Cardiac muscle cell (in vitro differentiated cells and primary cell): Measurements from ENCODE around the gene GLYATL3. TPM values are rescaled to one million over a fixed set of nuclear protein-coding genes. Genes with fewer than 3 reads are reported as not detected.

Experiments
- DNase-seq, 2 donors: peaks; one replicate each; pipeline versions ENCODE4 v3.0.0 to v3.0.0-alpha.2; 2010 to 2017; ENCODE audit warnings: low read depth in 1 of 2, low spot score in 1 of 2
- H3K27ac ChIP-seq: fragments of 200-600 bp; sonication (generic); 2 replicates; pipeline ENCODE4 v1.5.1; 2016
- H3K27me3 ChIP-seq: fragments of 200-600 bp; sonication (generic); 2 replicates; pipeline ENCODE4 v1.6.0; 2016; ENCODE audit warnings: control low read depth
- H3K36me3 ChIP-seq: fragments of 200-600 bp; sonication (generic); 2 replicates; pipeline ENCODE4 v1.5.1; 2016; ENCODE audit warnings: control low read depth
- H3K4me1 ChIP-seq: fragments of 200-600 bp; sonication (generic); 2 replicates; pipeline ENCODE4 v1.8.1; 2017; ENCODE audit warnings: low read depth, mild to moderate bottlenecking, mixed run types
- H3K4me3 ChIP-seq: fragments of 200-600 bp; sonication (generic); 2 replicates; pipeline ENCODE4 v1.5.1; 2016; ENCODE audit warnings: mild to moderate bottlenecking
- H3K9me3 ChIP-seq: fragments of 200-600 bp; sonication (generic); 2 replicates; pipeline ENCODE4 v1.5.1; 2017; ENCODE audit warnings: low read depth, mild to moderate bottlenecking, control low read depth
- CTCF ChIP-seq: IDR thresholded peaks from 2 replicates; pipeline ENCODE4 v1.5.1; 2012; ENCODE audit warnings: low read depth, mild to moderate bottlenecking, low read length
- polyA plus RNA-seq: library from polyadenylated mRNA; unstranded; fragments of >200 nt; fragmentation: Nextera tagmentation; extraction: Ambion mirVana; gene quantifications from 2 replicates; pipeline ENCODE4 v1.2.1, GENCODE V29; 2016
- total RNA-seq: library from RNA; depleted of rRNA; stranded (reverse); fragments of >200 nt; gene quantifications from 2 replicates; pipeline ENCODE4 v1.2.3, GENCODE V29; 2016

GLYATL3 gene
- total and polyA plus RNA-seq, 2 experiments from 2014 or later = not detected

DNA sequence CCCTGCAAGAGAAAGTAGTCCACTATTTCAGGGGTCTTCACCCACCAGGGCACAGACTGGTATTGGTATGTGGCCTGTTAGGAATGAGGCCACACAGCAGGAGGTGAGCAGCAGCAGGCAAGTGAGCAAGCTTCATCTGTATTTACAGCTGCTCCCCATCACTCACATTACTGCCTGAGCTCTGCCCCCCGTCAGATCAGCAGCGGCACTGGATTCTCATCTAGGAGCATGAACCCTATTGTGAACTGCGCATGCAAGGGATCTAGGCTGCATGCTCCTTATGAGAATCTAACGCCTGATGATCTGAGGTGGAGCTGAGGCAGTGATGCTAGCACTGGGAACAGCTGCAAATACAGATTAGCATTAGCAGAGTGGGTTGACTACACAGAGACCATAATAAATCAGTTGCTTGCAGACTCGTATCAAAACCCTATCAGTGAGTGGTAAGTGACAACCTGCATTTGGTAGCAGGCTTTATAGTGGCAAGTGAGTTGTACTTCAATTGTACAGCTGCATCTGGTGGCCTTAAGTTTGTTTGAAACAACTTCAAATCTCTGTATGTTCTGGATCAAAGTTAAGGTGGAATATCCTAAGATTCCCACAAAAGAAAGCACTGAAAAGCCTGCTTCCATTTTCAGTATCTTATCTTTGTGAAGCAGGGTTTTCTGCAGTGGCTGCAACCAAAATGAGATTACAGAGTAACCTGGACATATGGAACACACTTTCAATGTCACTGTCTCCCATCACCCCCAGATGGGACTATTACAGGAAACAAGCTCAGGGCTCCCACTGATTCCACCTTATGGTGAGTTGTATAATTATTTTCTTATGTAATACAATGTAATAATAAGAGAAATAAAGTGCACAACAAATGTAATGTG is 63.5 kb downstream of the GLYATL3 start:
- Histone ChIP-seq H3K27me3 (no peaks in the 10 kb centered on the region), H3K9me3 (no peaks in the 10 kb centered on the region), H3K4me1 (no peaks in the 10 kb centered on the region), H3K36me3 (no peaks in the 10 kb centered on the region), H3K27ac (no peak overlapping the region), H3K4me3 (no peak overlapping the region)
- TF ChIP-seq CTCF = no peak
- DNase-seq = no peak

- no peak for TF ChIP-seq CTCF
- Histone ChIP-seq H3K4me1 (no peaks in the 10 kb centered on the region), H3K36me3 (no peaks in the 10 kb centered on the region), H3K9me3 (no peaks in the 10 kb centered on the region), H3K27me3 (no peaks in the 10 kb centered on the region), H3K27ac (no peak overlapping the region), H3K4me3 (no peak overlapping the region)
- peak in 1 of 2 donors; percentile 65 for DNase-seq
Observed at GRCh38 chr6:49564552-49564951, 64.8 kb downstream of the GLYATL3 start.

DNA sequence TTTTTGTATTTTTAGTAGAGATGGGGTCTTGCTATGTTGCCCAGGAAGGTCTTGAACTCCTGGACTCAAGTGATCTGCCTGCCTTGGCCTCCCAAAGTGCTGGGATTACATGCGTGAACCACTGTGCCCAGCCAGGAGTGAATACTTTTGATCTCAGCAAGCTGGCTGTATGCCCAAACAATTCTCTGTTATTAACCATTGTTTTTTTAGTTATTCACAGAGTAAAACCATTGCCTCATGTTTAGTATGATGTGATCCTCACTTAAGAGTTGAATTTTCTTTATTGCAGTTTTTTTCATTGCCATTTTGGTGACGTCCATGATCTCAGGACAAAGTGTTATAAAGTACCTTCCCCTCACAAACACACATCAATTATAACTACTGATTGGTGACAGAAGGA is 65.5 kb downstream of the GLYATL3 start:
- Histone ChIP-seq H3K36me3 (no peaks in the 10 kb centered on the region), H3K9me3 (no peaks in the 10 kb centered on the region), H3K4me3 (no peak overlapping the region), H3K4me1 (no peaks in the 10 kb centered on the region), H3K27me3 (no peaks in the 10 kb centered on the region), H3K27ac (no peak overlapping the region)
- no peak for TF ChIP-seq CTCF
- no peak for DNase-seq

- H3K36me3 ChIP-seq = no peaks in the 10 kb centered on the region
- no peaks in the 10 kb centered on the region for H3K4me1 ChIP-seq
- H3K27me3 ChIP-seq = no peaks in the 10 kb centered on the region
- no peaks in the 10 kb centered on the region for H3K9me3 ChIP-seq
- DNase-seq = peak in 1 of 2 donors; percentile 55
- H3K4me3 ChIP-seq = no peak overlapping the region
- TF ChIP-seq CTCF = no peak
- H3K27ac ChIP-seq = no peak overlapping the region
Observed at GRCh38 chr6:49565855-49566254, 66.1 kb downstream of the GLYATL3 start.

- no peak for TF ChIP-seq CTCF
- no peaks in the 10 kb centered on the region for H3K27me3 ChIP-seq
- H3K4me1 ChIP-seq = no peaks in the 10 kb centered on the region
- no peak overlapping the region for H3K4me3 ChIP-seq
- H3K27ac ChIP-seq = no peak overlapping the region
- H3K9me3 ChIP-seq = no peaks in the 10 kb centered on the region
- DNase-seq = peak in 1 of 2 donors; percentile 38
- no peaks in the 10 kb centered on the region for H3K36me3 ChIP-seq
Observed at GRCh38 chr6:49570474-49571079, 70.9 kb downstream of the GLYATL3 start.
